AG09319 (cell line): Measurements from ENCODE around the gene NFKB1.

Experiments
- DNase-seq: peaks from one replicate; pipeline ENCODE4 v3.0.0-alpha.2; 2010; ENCODE audit warnings: low read depth; ENCODE audit errors: extremely low read depth
- TF ChIP-seq, protein P1 (sequence below): IDR thresholded peaks from 2 replicates; pipeline ENCODE4 v1.5.1; 2011; ENCODE audit warnings: low read depth, mild to moderate bottlenecking, inconsistent platforms, low read length, moderate library complexity

NFKB1 gene

DNA sequence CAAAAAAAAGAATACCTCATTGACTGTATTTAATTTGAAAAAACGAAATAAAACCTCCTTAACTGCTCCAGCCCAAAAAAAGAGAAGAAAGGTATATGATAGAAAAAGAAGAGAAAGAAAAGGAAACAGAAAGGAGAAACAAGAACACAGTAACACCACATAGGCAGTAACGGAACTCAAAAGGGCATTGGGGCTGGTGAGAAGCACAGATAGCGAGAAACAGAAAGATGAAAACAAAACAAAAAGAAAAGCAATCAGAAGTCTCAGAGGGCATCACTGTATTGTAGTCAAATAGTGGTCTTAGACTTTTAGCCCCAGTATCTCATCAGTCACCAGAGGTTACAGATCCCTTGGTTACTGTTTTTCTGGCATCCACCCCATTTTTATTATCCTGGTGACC lies 88.6 kb downstream of the NFKB1 start:
- TF ChIP-seq, protein P1, sequence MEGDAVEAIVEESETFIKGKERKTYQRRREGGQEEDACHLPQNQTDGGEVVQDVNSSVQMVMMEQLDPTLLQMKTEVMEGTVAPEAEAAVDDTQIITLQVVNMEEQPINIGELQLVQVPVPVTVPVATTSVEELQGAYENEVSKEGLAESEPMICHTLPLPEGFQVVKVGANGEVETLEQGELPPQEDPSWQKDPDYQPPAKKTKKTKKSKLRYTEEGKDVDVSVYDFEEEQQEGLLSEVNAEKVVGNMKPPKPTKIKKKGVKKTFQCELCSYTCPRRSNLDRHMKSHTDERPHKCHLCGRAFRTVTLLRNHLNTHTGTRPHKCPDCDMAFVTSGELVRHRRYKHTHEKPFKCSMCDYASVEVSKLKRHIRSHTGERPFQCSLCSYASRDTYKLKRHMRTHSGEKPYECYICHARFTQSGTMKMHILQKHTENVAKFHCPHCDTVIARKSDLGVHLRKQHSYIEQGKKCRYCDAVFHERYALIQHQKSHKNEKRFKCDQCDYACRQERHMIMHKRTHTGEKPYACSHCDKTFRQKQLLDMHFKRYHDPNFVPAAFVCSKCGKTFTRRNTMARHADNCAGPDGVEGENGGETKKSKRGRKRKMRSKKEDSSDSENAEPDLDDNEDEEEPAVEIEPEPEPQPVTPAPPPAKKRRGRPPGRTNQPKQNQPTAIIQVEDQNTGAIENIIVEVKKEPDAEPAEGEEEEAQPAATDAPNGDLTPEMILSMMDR: no peak
- DNase-seq: no peak

DNA sequence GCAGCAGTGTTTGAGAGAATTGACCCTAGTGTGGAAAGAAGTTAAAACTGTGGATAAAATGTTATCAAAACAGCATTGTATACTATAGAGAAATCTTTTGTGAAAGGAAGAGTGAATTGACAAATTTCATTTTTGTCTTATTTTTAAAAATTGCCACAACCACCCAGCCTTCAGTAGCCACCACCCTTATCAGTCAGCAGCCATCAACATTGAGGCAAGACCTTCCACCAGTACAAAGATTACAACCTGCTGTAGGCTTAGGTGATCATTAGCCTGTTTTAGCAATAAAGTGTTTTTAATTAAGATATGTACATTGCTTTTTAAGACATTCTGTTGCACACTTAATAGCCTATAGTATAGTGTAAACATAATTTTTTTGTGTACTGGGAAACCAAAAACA lies 91.1 kb downstream of the NFKB1 start:
- no peak for DNase-seq
- TF ChIP-seq, protein P1: no peak

DNA sequence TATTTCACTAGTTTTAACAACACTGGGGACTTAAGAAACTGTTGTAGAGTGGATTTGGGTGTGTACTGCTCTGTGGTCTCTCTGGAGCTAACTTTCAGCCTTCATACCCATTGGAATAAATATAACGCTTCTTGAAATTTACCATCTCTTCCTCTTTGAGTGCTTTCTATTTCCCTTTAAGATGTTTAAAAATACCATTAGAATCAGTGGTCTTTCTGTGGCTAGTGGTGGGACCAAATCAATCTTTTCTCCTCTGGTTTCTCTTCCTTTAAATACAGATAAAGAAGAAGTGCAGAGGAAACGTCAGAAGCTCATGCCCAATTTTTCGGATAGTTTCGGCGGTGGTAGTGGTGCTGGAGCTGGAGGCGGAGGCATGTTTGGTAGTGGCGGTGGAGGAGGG lies 92.0 kb downstream of the NFKB1 start:
- DNase-seq: no peak
- TF ChIP-seq, protein P1: no peak

DNA sequence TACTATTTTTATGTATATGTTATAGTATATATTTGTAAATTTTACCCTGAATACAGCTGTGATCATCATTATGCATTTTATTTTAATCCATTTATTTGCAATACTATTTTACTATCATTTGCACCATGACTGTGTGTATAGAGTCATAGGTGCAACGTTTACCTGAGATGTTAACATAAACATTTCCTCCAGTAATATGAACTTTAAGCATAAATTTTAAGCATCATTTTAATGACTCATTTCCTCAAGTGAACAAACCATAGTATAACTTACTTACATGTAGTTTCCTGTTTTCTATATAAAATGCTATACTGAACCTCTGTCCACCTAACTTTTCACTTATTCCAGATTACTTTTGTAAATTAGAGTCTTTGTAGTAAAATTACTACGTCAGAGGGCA lies 92.8 kb downstream of the NFKB1 start:
- TF ChIP-seq, protein P1: no peak

DNA sequence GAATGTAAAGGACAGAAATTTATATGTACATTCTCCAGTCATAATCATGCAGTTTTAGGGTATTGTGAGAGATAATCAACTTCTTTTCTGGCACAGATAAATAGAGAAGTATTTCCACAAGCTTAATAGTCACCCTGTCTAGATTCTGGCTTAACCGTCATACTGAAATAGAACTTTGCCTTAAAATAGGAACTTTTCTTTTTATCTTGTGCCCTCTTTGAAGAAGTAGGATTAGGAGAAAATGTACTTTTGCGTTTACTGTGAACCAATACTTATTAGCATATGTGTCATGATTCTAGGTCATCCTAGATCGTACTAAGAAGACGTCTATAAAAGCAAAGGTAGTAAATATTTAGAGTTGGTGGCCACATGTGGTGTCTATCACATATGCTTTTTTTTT lies 95.4 kb downstream of the NFKB1 start:
- no peak for DNase-seq
- TF ChIP-seq, protein P1: no peak

More for the DNA sequence above, 92.8 kb downstream of the NFKB1 start:
- DNase-seq: no peak

DNA sequence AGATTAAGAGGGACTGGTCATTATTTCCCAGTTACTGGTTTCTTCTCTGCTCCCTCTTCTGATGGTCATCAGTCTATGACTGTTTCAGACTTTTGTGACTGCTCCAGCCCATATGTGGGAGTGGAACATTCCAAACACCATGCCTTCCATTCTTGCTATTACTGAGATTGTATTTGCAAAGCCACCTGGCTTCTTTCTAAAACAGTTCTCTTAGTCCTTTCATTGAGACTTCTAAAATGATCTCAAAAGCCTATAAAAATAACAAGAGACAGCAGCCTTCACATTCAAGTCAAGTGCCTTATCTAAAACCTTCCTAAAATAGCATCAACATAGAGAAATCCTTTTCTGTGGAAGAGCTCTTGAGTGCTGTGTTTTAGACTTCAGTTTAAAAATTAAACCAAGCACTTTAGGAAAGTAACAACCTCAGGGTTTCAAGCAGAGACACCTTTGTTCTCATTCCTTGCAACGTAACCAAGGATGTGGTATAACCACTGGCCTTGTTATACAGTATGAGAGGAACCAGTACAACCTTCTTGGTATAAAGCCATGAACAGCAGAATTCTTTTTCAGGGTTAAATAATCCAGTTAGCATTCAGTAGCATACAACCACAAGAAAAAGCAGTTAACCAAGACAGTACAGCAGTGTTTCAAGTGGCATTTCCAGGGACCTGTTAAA lies 97.1 kb downstream of the NFKB1 start:
- no peak for DNase-seq

DNA sequence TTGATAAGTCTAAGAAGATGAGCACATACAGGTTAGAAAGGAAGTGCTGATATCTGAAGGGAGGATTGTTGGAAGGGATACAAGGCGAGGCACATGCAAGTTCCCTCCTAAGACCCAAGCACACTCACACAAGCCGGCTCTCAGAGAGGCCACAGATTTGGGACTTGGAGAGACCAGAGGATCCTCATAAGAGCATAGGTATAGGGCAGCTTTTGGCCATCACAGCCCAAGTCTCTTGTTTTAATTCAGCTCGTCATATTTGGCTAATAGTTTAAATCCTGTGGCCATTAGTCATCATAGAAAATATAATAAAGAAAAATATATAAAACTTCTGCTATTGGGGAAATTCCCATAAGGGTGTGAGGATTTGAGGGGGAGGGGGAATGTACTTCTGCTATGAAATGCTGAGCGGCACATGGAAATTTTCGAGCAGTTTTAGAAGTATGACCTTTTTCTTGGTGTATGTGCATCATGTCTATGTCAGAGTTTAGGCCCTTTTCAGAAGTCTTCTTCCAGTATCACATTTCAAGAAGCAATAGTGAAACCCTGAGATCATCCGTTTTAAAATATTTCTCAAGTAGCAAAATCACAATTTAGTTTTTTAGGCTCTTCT lies 97.7 kb downstream of the NFKB1 start:
- DNase-seq: no peak
- TF ChIP-seq, protein P1: no peak

More for the DNA sequence above, 97.1 kb downstream of the NFKB1 start:
- TF ChIP-seq, protein P1: no peak
